Stimulated activated CD8-positive, alpha-beta memory T cell treated with anti-CD3 and anti-CD28 coated beads, Interleukin-7, amount 100 ng/mL, for 24 hours (primary cell): ENCODE results near the gene SRSF9.
A peak's percentile ranks its signal among the peaks of the same experiment; 100 is the strongest.
"Not testable (repeated sequence)": the region's sequence is repeated elsewhere in the genome, so short reads cannot be mapped to it uniquely, and the experiment has no call there.

Experiments used
- DNase-seq: peaks from one replicate; pipeline ENCODE4 v3.0.0-alpha.2; 2020; ENCODE audit warnings: low read depth

SRSF9 gene, protein sequence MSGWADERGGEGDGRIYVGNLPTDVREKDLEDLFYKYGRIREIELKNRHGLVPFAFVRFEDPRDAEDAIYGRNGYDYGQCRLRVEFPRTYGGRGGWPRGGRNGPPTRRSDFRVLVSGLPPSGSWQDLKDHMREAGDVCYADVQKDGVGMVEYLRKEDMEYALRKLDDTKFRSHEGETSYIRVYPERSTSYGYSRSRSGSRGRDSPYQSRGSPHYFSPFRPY

GRCh38 chr12:120469450-120470149 lies at the start of gene SRSF9:
TSS of gene SRSF9 (minus strand) at chr12:120469748. CDS start at chr12:120469609, 139 bp downstream.
- peak; percentile 93 for DNase-seq

DNA sequence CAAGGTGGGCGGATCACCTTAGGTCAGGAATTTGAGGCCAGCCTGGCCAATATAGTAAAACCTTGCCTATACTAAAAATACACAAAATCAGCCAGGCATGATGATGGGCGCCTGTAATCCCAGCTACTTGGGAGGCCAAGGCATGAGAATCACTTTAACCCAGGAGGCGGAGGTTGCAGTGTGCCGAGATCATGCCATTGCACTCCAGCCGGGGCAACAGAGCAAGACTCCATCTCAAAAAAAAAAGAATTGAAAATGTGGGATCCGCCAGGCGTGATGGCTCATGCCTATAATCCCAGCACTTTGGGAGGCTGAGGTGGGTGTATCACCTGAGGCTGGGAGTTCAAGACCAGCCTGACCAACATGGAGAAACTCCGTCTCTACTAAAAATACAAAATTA lies 49.8 kb upstream of the SRSF9 start:
- not testable (repeated sequence) for DNase-seq

GRCh38 chr12:120515496-120515895 lies 45.9 kb upstream of the SRSF9 start:
- no peak for DNase-seq

GRCh38 chr12:120514002-120514401 lies 44.5 kb upstream of the SRSF9 start:
- no peak for DNase-seq

- no peak for DNase-seq
Observed at GRCh38 chr12:120508537-120508936, 39.0 kb upstream of the SRSF9 start.

DNA sequence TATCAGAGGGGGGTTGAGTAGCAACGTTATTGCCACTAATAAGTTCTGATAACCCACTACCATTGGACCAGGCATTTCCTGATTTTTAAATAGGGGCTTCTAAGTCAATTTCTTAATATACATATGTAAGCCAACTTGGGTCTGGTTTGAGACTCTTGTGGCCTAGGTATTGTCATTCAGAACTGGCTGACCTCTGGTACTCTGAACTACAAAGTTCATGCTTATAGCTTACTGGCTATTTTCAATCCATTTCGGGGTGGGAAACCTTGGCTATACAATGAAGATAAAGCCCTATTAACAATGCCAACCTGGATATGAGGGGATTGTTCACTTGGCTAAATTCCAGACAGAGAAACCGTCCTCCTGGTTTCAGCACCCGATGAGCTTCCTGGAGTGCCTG lies 35.0 kb upstream of the SRSF9 start:
- no peak for DNase-seq

- no peak for DNase-seq
Observed at GRCh38 chr12:120500581-120500980, 31.0 kb upstream of the SRSF9 start.

GRCh38 chr12:120498870-120499515 lies 29.4 kb upstream of the SRSF9 start:
- DNase-seq = no peak

DNA sequence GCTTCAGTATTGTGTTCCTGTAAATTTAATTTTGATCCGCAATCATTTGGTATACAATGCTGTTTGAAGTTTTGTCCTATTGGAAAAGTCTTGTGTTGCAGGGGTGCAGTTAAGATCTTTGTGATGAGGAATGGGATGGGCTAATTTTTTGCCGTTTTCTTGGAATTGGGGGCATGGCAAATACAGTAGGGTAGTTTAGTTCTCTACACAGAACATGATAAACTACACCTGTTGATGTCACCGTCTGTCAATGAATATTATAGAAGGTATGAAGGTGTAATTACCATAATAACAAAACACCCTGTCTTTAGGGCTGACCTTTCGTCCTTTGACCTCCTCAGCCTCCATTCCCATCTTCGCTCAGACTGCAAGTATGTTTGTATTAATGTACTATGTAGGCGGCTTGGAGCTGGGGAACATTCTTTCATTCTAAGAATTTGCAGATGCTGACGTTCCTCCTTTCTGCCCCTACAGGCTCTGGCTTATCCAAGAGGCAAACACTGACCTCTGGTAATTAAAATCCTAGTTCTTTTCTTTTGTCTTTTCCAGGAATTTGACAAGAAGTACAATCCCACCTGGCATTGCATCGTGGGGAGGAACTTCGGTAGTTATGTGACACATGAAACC lies 28.1 kb upstream of the SRSF9 start:
- no peak for DNase-seq

DNA sequence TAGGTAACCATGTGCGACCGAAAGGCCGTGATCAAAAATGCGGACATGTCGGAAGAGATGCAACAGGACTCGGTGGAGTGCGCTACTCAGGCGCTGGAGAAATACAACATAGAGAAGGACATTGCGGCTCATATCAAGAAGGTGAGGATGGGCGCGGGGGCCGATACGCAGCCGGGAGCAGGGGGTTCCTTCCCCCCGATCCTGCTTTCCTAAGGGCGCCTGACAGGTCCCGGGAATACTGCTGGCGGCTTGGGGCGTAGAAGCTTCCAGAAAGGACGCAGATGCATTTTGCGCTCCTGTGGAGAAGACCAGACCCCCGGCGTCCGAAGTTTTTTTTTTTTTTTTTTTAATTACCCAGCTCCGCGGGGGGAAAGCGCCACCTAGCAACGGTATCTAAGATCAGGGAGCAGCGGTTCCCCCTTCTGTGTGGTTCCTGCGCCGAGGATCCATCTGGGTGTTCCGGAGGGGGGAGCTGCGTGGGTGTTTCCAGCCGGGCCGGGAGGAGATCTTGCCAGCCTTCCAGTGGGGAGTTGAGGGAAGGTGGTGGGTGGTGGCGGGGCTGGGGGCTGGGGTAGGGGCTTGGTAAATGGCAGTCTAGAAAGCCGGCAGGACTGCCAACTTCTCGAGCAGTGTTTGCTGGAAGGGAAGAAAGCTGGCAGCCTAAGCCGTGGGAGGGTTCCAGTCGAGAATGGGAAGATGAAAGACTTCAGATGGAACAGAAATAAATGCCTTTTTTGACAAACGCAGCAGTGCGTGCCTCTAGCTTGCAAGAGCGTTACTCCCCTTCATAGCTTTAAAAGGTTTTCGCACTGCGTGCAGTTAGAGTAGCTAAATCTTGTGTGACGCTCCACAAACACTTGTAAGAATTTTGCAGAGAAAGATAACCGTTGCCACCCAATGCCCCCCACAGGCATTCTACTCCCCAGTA lies 27.1 kb upstream of the SRSF9 start:
- peak; percentile 17 for DNase-seq

- peak; percentile 97 for DNase-seq
Observed at GRCh38 chr12:120495731-120496412, 26.3 kb upstream of the SRSF9 start, which contains the start of gene DYNLL1. TSS of gene DYNLL1 (plus strand) at chr12:120496113. CDS start at chr12:120496422, 309 bp downstream.

GRCh38 chr12:120495186-120495730 lies 25.7 kb upstream of the SRSF9 start:
- no peak for DNase-seq

DNA sequence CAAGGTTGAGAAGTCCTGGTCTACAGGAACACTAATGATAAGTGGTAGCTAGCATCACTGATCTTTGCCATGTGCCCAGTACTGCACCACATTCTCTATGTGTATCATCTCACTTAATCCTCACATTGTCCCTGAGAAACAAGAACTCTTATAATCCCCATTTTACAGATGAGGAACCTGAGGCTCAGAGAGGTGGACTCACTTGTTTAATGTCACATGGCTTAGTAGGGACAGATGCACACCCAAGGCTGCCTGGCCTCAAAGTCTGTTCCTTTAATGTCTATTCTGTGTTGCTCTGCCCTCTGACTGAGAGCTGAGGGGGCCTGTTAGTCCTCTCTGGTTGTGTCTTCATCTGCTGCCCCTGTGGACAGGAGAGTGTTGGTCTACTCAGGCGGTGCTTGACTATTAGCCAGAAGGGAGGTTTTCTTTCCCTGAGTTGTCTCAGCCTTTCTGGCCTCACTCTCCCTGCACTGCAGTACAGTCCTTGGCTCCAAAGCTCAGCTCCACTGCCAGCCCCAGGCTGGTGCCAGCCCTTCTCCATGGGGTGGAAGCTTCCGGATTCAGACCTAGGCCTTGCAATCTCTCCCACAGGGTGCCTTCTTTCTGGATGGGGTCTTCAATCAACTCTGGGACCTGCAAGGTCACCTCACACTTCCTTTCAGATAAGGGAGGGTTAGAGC lies 21.4 kb upstream of the SRSF9 start:
- no peak for DNase-seq

GRCh38 chr12:120490325-120490724 lies 20.8 kb upstream of the SRSF9 start:
- no peak for DNase-seq

- no peak for DNase-seq
Observed at GRCh38 chr12:120489018-120489417, 19.5 kb upstream of the SRSF9 start.

DNA sequence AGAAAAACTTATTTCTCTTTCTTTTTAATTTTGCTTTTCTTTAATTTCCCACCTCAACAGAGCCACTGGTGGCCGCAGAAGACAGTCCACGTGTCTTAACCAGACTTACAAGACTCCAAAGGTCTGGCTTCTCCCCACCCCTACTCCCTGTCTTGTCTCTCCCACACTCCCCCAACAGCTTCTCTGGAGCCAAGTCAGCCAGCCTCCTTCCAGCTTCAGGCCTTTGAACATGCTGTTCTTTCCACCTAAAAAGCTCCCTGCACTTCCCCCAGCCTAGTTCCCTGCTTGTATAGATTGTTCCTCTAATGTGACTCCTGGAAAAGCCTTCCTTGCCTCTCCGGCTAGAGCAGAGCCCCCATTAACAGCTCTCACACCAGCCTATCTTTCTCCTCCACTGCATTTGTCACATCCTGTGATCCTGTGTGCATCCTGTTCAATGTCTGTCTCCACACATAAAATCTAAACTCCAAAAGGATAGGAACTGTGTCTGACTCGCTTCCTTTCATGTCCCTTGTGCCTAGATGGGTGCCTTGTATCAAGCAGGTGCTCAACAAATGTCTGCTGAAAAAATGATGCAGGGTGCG lies 18.6 kb upstream of the SRSF9 start:
- no peak for DNase-seq

DNA sequence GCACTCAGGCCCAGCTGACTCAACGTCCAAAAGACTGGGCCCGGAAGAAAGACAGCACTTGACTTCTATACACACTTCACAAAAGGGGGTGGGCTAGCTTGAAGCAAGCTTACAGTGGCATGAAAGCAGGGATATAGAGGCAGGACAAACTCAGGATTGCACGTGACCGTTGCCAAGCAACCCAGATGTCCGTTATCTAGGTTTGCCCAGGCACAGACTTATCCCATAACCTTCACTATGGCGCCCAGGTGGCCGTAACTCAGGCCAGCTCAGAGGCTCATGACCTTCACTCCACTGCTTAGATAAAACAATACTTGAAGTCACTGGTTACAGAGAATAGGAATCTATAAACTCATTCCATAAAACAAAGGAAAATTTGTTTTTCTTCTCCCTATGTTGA lies 18.0 kb upstream of the SRSF9 start:
- DNase-seq = not testable (repeated sequence)

- no peak for DNase-seq
Observed at GRCh38 chr12:120485961-120486881, 16.7 kb upstream of the SRSF9 start.

DNA sequence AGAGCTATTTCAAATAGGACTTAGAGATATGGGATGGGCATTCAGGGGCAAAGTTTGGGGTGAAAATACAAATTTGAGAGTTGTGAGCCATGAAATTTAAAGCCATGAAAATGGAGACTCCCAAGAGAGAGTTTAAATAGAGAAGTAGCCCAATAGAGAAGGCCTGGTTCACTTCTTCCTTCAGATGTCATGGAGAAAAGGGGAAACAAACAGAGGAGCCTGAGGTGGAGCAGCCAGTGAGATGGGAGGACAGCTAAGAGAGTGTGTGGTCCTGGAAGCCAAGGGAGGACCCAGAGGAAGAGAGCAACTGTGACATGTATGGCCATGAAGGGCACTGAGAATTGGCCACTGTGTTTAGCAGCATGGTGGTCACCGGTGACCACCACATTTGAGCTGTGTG lies 14.1 kb upstream of the SRSF9 start:
- DNase-seq = no peak
